ENCODE results near the gene KCNH4. TPM values are rescaled to one million over a fixed set of nuclear protein-coding genes. Genes with fewer than 3 reads are reported as not detected.

KCNH4 gene
- total and polyA plus RNA-seq, 7 donors, result 0.01 to 0.17 (median 0.08) TPM; not detected in 2

- DNase-seq, result no peak
- peaks cover 0 to 23% of the 10 kb centered on the region in 2 donors for H3K36me3 ChIP-seq (ENCODE audit: insufficient read depth in 1 of 2, low read depth in 1 of 2)
Observed at GRCh38 chr17:42109086-42109485, 71.9 kb downstream of the KCNH4 start.

GRCh38 chr17:42107597-42108576 is 73.1 kb downstream of the KCNH4 start:
- ATAC-seq (peak; percentile 68 to 90 (median 82)), DNase-seq (peak; percentile 78 to 83)
- intact Hi-C loops (cut with DNase I), result no loop called here
- H3K9me3 ChIP-seq, result no peaks in the 10 kb centered on the region
- WGBS, 3 donors, result 55 to 63% (median 55%) methylated on average over 44 to 51 of the region's 51 CpGs
- peaks cover 17% of the 10 kb centered on the region for H3K4me1 ChIP-seq
- peak overlapping the region; percentile 39 for H3K4me3 ChIP-seq
- H3K36me3 ChIP-seq (ENCODE audit: insufficient read depth in 1 of 2, low read depth in 1 of 2), result peaks cover 0 to 15% of the 10 kb centered on the region in 2 donors
- no peak for TF ChIP-seq CTCF (IDR thresholded peaks at IDR 0.05)
- no peak overlapping the region for H3K27ac ChIP-seq
- H3K27me3 ChIP-seq (ENCODE audit: insufficient read depth in 3 of 3, low read length in 2 of 3), result no peaks in the 10 kb centered on the region

More at GRCh38 chr17:42109086-42109485, 71.9 kb downstream of the KCNH4 start:
- H3K27ac ChIP-seq, result no peak overlapping the region
- WGBS, 3 donors, result 88 to 93% (median 91%) methylated on average over 9 of the region's 9 CpGs
- H3K27me3 ChIP-seq (ENCODE audit: insufficient read depth in 3 of 3, low read length in 2 of 3), result no peaks in the 10 kb centered on the region
- no peaks in the 10 kb centered on the region for H3K9me3 ChIP-seq
- no peak for TF ChIP-seq CTCF (IDR thresholded peaks at IDR 0.05)
- intact Hi-C loops (cut with DNase I), result no loop called here
- H3K4me1 ChIP-seq, result peaks cover 21% of the 10 kb centered on the region
- no peak overlapping the region for H3K4me3 ChIP-seq
- ATAC-seq, result no peak

GRCh38 chr17:42107124-42107523 is 73.8 kb downstream of the KCNH4 start:
- Histone ChIP-seq H3K36me3 (ENCODE audit: insufficient read depth in 1 of 2, low read depth in 1 of 2) (peaks cover 0 to 15% of the 10 kb centered on the region in 2 donors), H3K9me3 (no peaks in the 10 kb centered on the region), H3K4me3 (peak overlapping the region; percentile 39), H3K27me3 (ENCODE audit: insufficient read depth in 3 of 3, low read length in 2 of 3) (no peaks in the 10 kb centered on the region), H3K27ac (no peak overlapping the region), H3K4me1 (peaks cover 17% of the 10 kb centered on the region)
- no peak for ATAC-seq
- intact Hi-C loops (cut with DNase I), result no loop called here
- TF ChIP-seq CTCF (IDR thresholded peaks at IDR 0.05), result no peak
- DNase-seq, result no peak
- 76 to 81% (median 80%) methylated on average over 6 of the region's 6 CpGs for WGBS, 3 donors

Other genes starting within 250 kb of the KCNH4 start
- gene CNP, start 214.3 kb downstream of the KCNH4 start, total RNA-seq, result 10 to 100 TPM; 21.0 to 26.8 (median 22.9) TPM
- 10 to 100 TPM; 17.6 to 22.6 (median 21.2) TPM for gene CNP, start 214.3 kb downstream of the KCNH4 start, polyA plus RNA-seq
- 100 to 1,000 TPM in 1 of 4 donors, 10 to 100 TPM in 3; 66.3 to 102 (median 76.9) TPM for gene DNAJC7, start 163.7 kb downstream of the KCNH4 start, total RNA-seq
- gene DNAJC7, start 163.7 kb downstream of the KCNH4 start, polyA plus RNA-seq, result 100 to 1,000 TPM in 1 of 3 donors, 10 to 100 TPM in 2; 85.4 to 142 (median 93.3) TPM
- gene NKIRAS2, start 161.1 kb downstream of the KCNH4 start, total RNA-seq, result 10 to 100 TPM; 35.0 to 46.8 (median 39.4) TPM
- 10 to 100 TPM; 41.5 to 81.1 (median 43.1) TPM for gene NKIRAS2, start 161.1 kb downstream of the KCNH4 start, polyA plus RNA-seq
- 1 to 10 TPM in 2 of 4 donors, under 1 TPM in 2; 0.56 to 1.2 (median 0.82) TPM for gene C17orf113, start 130.5 kb downstream of the KCNH4 start, total RNA-seq
- gene C17orf113, start 130.5 kb downstream of the KCNH4 start, polyA plus RNA-seq, result under 1 TPM; 0.08 to 0.22 (median 0.12) TPM
- 1 to 10 TPM in 3 of 4 donors, under 1 TPM in 1; 0.50 to 9.2 (median 1.1) TPM for gene ZNF385C, start 82.7 kb downstream of the KCNH4 start, total RNA-seq
- under 1 TPM; 0.22 to 0.36 (median 0.32) TPM for gene ZNF385C, start 82.7 kb downstream of the KCNH4 start, polyA plus RNA-seq
- gene DHX58, start 68.4 kb downstream of the KCNH4 start, total RNA-seq, result 1 to 10 TPM; 2.0 to 4.2 (median 3.1) TPM
- gene DHX58, start 68.4 kb downstream of the KCNH4 start, polyA plus RNA-seq, result 1 to 10 TPM; 1.3 to 2.8 (median 2.0) TPM
- 10 to 100 TPM; 12.3 to 35.3 (median 20.0) TPM for gene KAT2A, start 59.8 kb downstream of the KCNH4 start, total RNA-seq
- 10 to 100 TPM; 20.9 to 23.5 (median 21.2) TPM for gene KAT2A, start 59.8 kb downstream of the KCNH4 start, polyA plus RNA-seq
- under 1 TPM in 1 of 4 donors, not detected in 3; 0.43 TPM for gene HSPB9, start 58.3 kb downstream of the KCNH4 start, total RNA-seq
- gene HSPB9, start 58.3 kb downstream of the KCNH4 start, polyA plus RNA-seq, result under 1 TPM in 2 of 3 donors, not detected in 1; 0.03 to 0.53 TPM
- gene RAB5C, start 26.2 kb downstream of the KCNH4 start, total RNA-seq, result 10 to 100 TPM; 27.3 to 43.2 (median 38.7) TPM
- 10 to 100 TPM; 41.5 to 70.9 (median 60.0) TPM for gene RAB5C, start 26.2 kb downstream of the KCNH4 start, polyA plus RNA-seq
- gene HCRT, start 4.3 kb upstream of the KCNH4 start, total RNA-seq, result not detected
- not detected for gene HCRT, start 4.3 kb upstream of the KCNH4 start, polyA plus RNA-seq
- 1 to 10 TPM; 4.7 to 9.4 (median 7.0) TPM for gene GHDC, start 13.4 kb upstream of the KCNH4 start, total RNA-seq
- 10 to 100 TPM in 1 of 3 donors, 1 to 10 TPM in 2; 6.8 to 11.5 (median 8.8) TPM for gene GHDC, start 13.4 kb upstream of the KCNH4 start, polyA plus RNA-seq
- 10 to 100 TPM; 68.8 to 90.1 (median 81.6) TPM for gene STAT5B, start 95.2 kb upstream of the KCNH4 start, total RNA-seq
- 10 to 100 TPM; 15.9 to 61.3 (median 40.2) TPM for gene STAT5B, start 95.2 kb upstream of the KCNH4 start, polyA plus RNA-seq
- 10 to 100 TPM; 17.3 to 31.5 (median 23.9) TPM for gene STAT5A, start 107.4 kb upstream of the KCNH4 start, total RNA-seq
- gene STAT5A, start 107.4 kb upstream of the KCNH4 start, polyA plus RNA-seq, result 10 to 100 TPM in 2 of 3 donors, 1 to 10 TPM in 1; 8.1 to 12.5 (median 10.5) TPM
- gene STAT3, start 207.3 kb upstream of the KCNH4 start, total RNA-seq, result 100 to 1,000 TPM in 3 of 4 donors, 10 to 100 TPM in 1; 67.3 to 279 (median 220) TPM
- 100 to 1,000 TPM in 1 of 3 donors, 10 to 100 TPM in 2; 95.6 to 111 (median 97.8) TPM for gene STAT3, start 207.3 kb upstream of the KCNH4 start, polyA plus RNA-seq
- gene CAVIN1, start 242.1 kb upstream of the KCNH4 start, total RNA-seq, result 100 to 1,000 TPM; 109 to 151 (median 128) TPM
- 10 to 100 TPM; 69.5 to 92.6 (median 92.0) TPM for gene CAVIN1, start 242.1 kb upstream of the KCNH4 start, polyA plus RNA-seq